Hematopoietic multipotent progenitor cell (in vitro differentiated cells): ENCODE results near the gene PTPRM. TPM values are rescaled to one million over a fixed set of nuclear protein-coding genes. Genes with fewer than 3 reads are reported as not detected.
"Not testable (repeated sequence)": the region's sequence is repeated elsewhere in the genome, so short reads cannot be mapped to it uniquely, and the experiment has no call there.

Source experiments
- DNase-seq, 3 donors: peaks; one replicate each; pipeline ENCODE4 v3.0.0-alpha.2; 2011 to 2015; ENCODE audit warnings: low read depth in 2 of 3, low spot score in 2 of 3
- total RNA-seq: library from RNA; depleted of rRNA; stranded (reverse); fragments of >200 nt; gene quantifications from one replicate; pipeline ENCODE4 v1.2.3, GENCODE V29; 2012

PTPRM gene
- total RNA-seq, 1 donor: 18.0 TPM

- no peak for DNase-seq
Observed at GRCh38 chr18:8029731-8030130, 462.6 kb downstream of the PTPRM start.

GRCh38 chr18:8030201-8030600 lies 463.1 kb downstream of the PTPRM start:
- no peak for DNase-seq

- DNase-seq: no peak
Observed at GRCh38 chr18:8031496-8031895, 464.4 kb downstream of the PTPRM start.

GRCh38 chr18:8034674-8035073 lies 467.6 kb downstream of the PTPRM start:
- DNase-seq: no peak

- no peak for DNase-seq
Observed at GRCh38 chr18:8036551-8036950, 469.4 kb downstream of the PTPRM start.

- DNase-seq: no peak
Observed at GRCh38 chr18:8037296-8037695, 470.2 kb downstream of the PTPRM start.

- DNase-seq: no peak
Observed at GRCh38 chr18:8040021-8040420, 472.9 kb downstream of the PTPRM start.

- no peak for DNase-seq
Observed at GRCh38 chr18:8041526-8042111, 474.5 kb downstream of the PTPRM start.

- no peak for DNase-seq
Observed at GRCh38 chr18:8044004-8044403, 476.9 kb downstream of the PTPRM start.

GRCh38 chr18:8045160-8045883 lies 478.2 kb downstream of the PTPRM start:
- DNase-seq: no peak

- no peak for DNase-seq
Observed at GRCh38 chr18:8045884-8046281, 478.8 kb downstream of the PTPRM start.

GRCh38 chr18:8046441-8046840 lies 479.3 kb downstream of the PTPRM start:
- DNase-seq: no peak

GRCh38 chr18:8049147-8049546 lies 482.0 kb downstream of the PTPRM start:
- DNase-seq: no peak

GRCh38 chr18:8050616-8051329 lies 483.7 kb downstream of the PTPRM start:
- DNase-seq: peak in 1 of 3 donors; percentile 29

GRCh38 chr18:8051453-8051852 lies 484.3 kb downstream of the PTPRM start:
- DNase-seq: no peak

GRCh38 chr18:8052237-8052701 lies 485.2 kb downstream of the PTPRM start:
- peak in 2 of 3 donors; percentile 30 to 67 for DNase-seq

GRCh38 chr18:8056723-8057122 lies 489.6 kb downstream of the PTPRM start:
- DNase-seq: no peak

GRCh38 chr18:8063152-8063551 lies 496.0 kb downstream of the PTPRM start:
- DNase-seq: not testable (repeated sequence)

- DNase-seq: no peak
Observed at GRCh38 chr18:8063733-8064132, 496.6 kb downstream of the PTPRM start.

GRCh38 chr18:8065284-8065683 lies 498.2 kb downstream of the PTPRM start:
- DNase-seq: no peak

GRCh38 chr18:8065773-8066172 lies 498.7 kb downstream of the PTPRM start:
- DNase-seq: no peak

- no peak for DNase-seq
Observed at GRCh38 chr18:8069708-8070107, 502.6 kb downstream of the PTPRM start.
